Measurements from ENCODE around the gene MYBPH.

The MYBPH gene

GRCh38 chr1:203161703-203162102 lies 13.9 kb downstream of the MYBPH start:
- no peak overlapping the region for H3K9ac ChIP-seq (ENCODE audit: low read length)
- no peaks in the 10 kb centered on the region for H3K79me1 ChIP-seq (ENCODE audit: low read length)
- no peak overlapping the region for H2BK120ac ChIP-seq (ENCODE audit: low read depth, low read length)
- no peak overlapping the region for H3K56ac ChIP-seq (ENCODE audit: low read length)
- no peak overlapping the region for H2BK15ac ChIP-seq (replicated peaks; ENCODE audit: low read depth)
- no CpG with 5 or more reads among the region's 11 CpGs for WGBS (ENCODE audit: extremely low coverage, insufficient coverage, low lambda C conversion rate)
- no peak overlapping the region for H4K8ac ChIP-seq (ENCODE audit: low read depth, low read length)
- H3K4me2 ChIP-seq (ENCODE audit: low read length) = no peak overlapping the region
- H3K18ac ChIP-seq (ENCODE audit: low read length) = no peak overlapping the region
- no peak overlapping the region for H4K5ac ChIP-seq (ENCODE audit: low read length)
- H3K4ac ChIP-seq (ENCODE audit: low read depth, low read length) = no peak overlapping the region
- H2BK5ac ChIP-seq (ENCODE audit: low read length) = no peak overlapping the region
- H3K27me3 ChIP-seq (ENCODE audit: insufficient read depth, low read length, poor library complexity) = no peaks in the 10 kb centered on the region
- no peaks in the 10 kb centered on the region for H3K79me2 ChIP-seq (ENCODE audit: control insufficient read depth, insufficient read depth, low read length)
- peaks cover 2% of the 10 kb centered on the region for H3K36me3 ChIP-seq (ENCODE audit: control insufficient read depth, insufficient read depth, low read length)
- no peak overlapping the region for H2AK5ac ChIP-seq (ENCODE audit: low read length)
- no peak overlapping the region for H3K4me3 ChIP-seq (ENCODE audit: low read length)
- no peak overlapping the region for H3K27ac ChIP-seq (ENCODE audit: low read depth, low read length)
- no peak overlapping the region for H3K23ac ChIP-seq (ENCODE audit: low read length)
- H3K4me1 ChIP-seq (ENCODE audit: control insufficient read depth, low read depth, low read length) = no peaks in the 10 kb centered on the region
- DNase-seq = no peak

DNA sequence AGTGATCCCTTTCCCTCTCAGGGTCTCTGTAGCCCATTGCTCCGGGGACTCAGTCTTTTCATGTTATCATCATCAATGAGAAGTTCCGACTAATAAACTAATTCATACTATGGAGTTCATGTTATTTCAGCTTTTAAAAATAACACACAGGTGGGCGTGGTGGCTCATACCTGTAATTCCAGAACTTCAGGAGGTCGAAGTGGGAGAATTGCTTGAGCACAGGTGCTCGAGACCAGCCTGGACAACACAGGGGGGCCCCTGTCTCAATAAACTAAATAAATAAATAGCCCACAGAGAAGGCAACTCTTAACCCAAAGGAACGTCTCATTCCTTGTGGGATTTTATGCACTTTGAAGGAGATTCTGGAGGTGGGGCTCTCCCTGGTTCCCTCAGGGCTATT lies 14.5 kb downstream of the MYBPH start:
- H3K9ac ChIP-seq (ENCODE audit: low read length) = no peak overlapping the region
- peaks cover 3% of the 10 kb centered on the region for H3K4me1 ChIP-seq (ENCODE audit: control insufficient read depth, low read depth, low read length)
- peaks cover 2% of the 10 kb centered on the region for H3K36me3 ChIP-seq (ENCODE audit: control insufficient read depth, insufficient read depth, low read length)
- no peak overlapping the region for H3K23ac ChIP-seq (ENCODE audit: low read length)
- WGBS (ENCODE audit: extremely low coverage, insufficient coverage, low lambda C conversion rate) = no CpG with 5 or more reads among the region's 6 CpGs
- H3K4ac ChIP-seq (ENCODE audit: low read depth, low read length) = no peak overlapping the region
- H3K27ac ChIP-seq (ENCODE audit: low read depth, low read length) = no peak overlapping the region
- DNase-seq = no peak
- H2BK15ac ChIP-seq (replicated peaks; ENCODE audit: low read depth) = no peak overlapping the region
- no peak overlapping the region for H4K5ac ChIP-seq (ENCODE audit: low read length)
- no peak overlapping the region for H2AK5ac ChIP-seq (ENCODE audit: low read length)
- H3K79me2 ChIP-seq (ENCODE audit: control insufficient read depth, insufficient read depth, low read length) = no peaks in the 10 kb centered on the region
- no peak overlapping the region for H3K4me2 ChIP-seq (ENCODE audit: low read length)
- H3K4me3 ChIP-seq (ENCODE audit: low read length) = no peak overlapping the region
- H3K56ac ChIP-seq (ENCODE audit: low read length) = no peak overlapping the region
- H2BK120ac ChIP-seq (ENCODE audit: low read depth, low read length) = no peak overlapping the region
- H3K18ac ChIP-seq (ENCODE audit: low read length) = no peak overlapping the region
- no peaks in the 10 kb centered on the region for H3K79me1 ChIP-seq (ENCODE audit: low read length)
- no peaks in the 10 kb centered on the region for H3K27me3 ChIP-seq (ENCODE audit: insufficient read depth, low read length, poor library complexity)
- no peak overlapping the region for H2BK5ac ChIP-seq (ENCODE audit: low read length)
- no peak overlapping the region for H4K8ac ChIP-seq (ENCODE audit: low read depth, low read length)

DNA sequence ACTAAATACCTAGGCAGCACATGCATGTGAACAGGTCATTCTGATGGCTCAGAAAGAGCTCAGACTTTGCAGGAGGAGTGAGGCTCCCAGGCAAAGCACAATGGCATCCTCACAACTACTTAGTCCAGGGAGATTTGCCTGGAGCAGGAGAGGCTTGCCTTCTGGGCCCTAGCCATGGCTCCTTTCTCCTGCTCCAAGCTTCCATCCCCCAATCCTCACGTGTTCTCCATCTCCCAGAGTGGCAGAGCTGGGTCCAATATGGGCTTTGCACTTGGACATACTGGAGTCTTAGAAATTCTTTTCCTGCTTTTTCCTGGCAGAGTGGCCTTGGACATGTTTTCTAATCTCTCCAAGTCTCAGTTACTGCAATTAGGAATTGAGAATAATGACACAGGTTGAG lies 15.8 kb downstream of the MYBPH start:
- Histone ChIP-seq H2BK5ac (ENCODE audit: low read length) (no peak overlapping the region), H3K18ac (ENCODE audit: low read length) (no peak overlapping the region), H4K5ac (ENCODE audit: low read length) (no peak overlapping the region), H2BK15ac (replicated peaks; ENCODE audit: low read depth) (no peak overlapping the region), H3K79me2 (ENCODE audit: control insufficient read depth, insufficient read depth, low read length) (no peaks in the 10 kb centered on the region), H4K8ac (ENCODE audit: low read depth, low read length) (no peak overlapping the region), H3K56ac (ENCODE audit: low read length) (no peak overlapping the region), H3K27me3 (ENCODE audit: insufficient read depth, low read length, poor library complexity) (no peaks in the 10 kb centered on the region), H3K4ac (ENCODE audit: low read depth, low read length) (no peak overlapping the region), H3K23ac (ENCODE audit: low read length) (no peak overlapping the region), H3K4me1 (ENCODE audit: control insufficient read depth, low read depth, low read length) (peaks cover 12% of the 10 kb centered on the region), H3K36me3 (ENCODE audit: control insufficient read depth, insufficient read depth, low read length) (peaks cover 2% of the 10 kb centered on the region), H3K9ac (ENCODE audit: low read length) (no peak overlapping the region), H3K4me3 (ENCODE audit: low read length) (no peak overlapping the region), H2AK5ac (ENCODE audit: low read length) (no peak overlapping the region), H2BK120ac (ENCODE audit: low read depth, low read length) (no peak overlapping the region), H3K79me1 (ENCODE audit: low read length) (no peaks in the 10 kb centered on the region), H3K4me2 (ENCODE audit: low read length) (no peak overlapping the region), H3K27ac (ENCODE audit: low read depth, low read length) (no peak overlapping the region)
- WGBS (ENCODE audit: extremely low coverage, insufficient coverage, low lambda C conversion rate) = no CpG with 5 or more reads among the region's 1 CpG
- DNase-seq = no peak

DNA sequence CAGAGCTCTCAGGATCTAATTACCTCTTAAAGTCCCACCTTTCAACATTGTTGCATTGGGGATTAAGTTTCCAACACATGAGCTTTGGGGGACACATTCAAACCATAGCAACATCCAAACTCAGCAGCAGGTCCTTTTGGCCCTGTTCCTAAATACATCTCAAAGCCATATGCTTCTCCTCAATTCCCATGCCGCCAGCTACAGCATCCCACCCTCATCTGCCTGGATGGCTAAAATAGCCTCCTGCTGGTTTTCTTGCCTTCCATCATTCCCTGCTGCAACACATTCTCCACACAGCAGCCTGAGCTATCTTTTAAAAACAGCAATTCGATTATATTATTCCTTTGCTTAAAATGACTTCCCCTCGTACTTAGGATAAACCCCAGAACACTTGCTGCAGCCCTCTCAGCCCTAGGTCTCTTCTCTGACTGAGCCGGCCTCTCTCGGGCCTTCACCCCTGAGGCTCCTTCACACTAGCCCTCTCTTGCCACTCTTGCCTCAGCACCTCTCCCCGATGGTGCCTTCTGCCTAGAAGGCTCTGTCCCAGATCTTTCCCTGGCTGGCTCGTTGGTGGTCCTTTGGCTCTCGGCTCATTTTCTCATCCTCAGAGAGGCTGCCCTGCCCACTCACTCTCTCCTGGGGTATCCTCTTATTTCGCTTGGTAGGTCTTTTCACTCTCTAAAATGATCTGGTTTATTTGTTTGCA lies 16.5 kb downstream of the MYBPH start:
- no peak overlapping the region for H3K4me2 ChIP-seq (ENCODE audit: low read length)
- no CpG with 5 or more reads among the region's 9 CpGs for WGBS (ENCODE audit: extremely low coverage, insufficient coverage, low lambda C conversion rate)
- H3K23ac ChIP-seq (ENCODE audit: low read length) = no peak overlapping the region
- no peak for DNase-seq
- H3K79me2 ChIP-seq (ENCODE audit: control insufficient read depth, insufficient read depth, low read length) = no peaks in the 10 kb centered on the region
- no peak overlapping the region for H2BK120ac ChIP-seq (ENCODE audit: low read depth, low read length)
- H2AK5ac ChIP-seq (ENCODE audit: low read length) = no peak overlapping the region
- no peak overlapping the region for H3K56ac ChIP-seq (ENCODE audit: low read length)
- H3K9ac ChIP-seq (ENCODE audit: low read length) = no peak overlapping the region
- no peaks in the 10 kb centered on the region for H3K79me1 ChIP-seq (ENCODE audit: low read length)
- H2BK15ac ChIP-seq (replicated peaks; ENCODE audit: low read depth) = no peak overlapping the region
- no peaks in the 10 kb centered on the region for H3K27me3 ChIP-seq (ENCODE audit: insufficient read depth, low read length, poor library complexity)
- no peak overlapping the region for H4K8ac ChIP-seq (ENCODE audit: low read depth, low read length)
- H3K36me3 ChIP-seq (ENCODE audit: control insufficient read depth, insufficient read depth, low read length) = peaks cover 2% of the 10 kb centered on the region
- no peak overlapping the region for H2BK5ac ChIP-seq (ENCODE audit: low read length)
- no peak overlapping the region for H3K4me3 ChIP-seq (ENCODE audit: low read length)
- H3K4ac ChIP-seq (ENCODE audit: low read depth, low read length) = no peak overlapping the region
- no peak overlapping the region for H3K18ac ChIP-seq (ENCODE audit: low read length)
- H3K4me1 ChIP-seq (ENCODE audit: control insufficient read depth, low read depth, low read length) = peaks cover 18% of the 10 kb centered on the region
- H3K27ac ChIP-seq (ENCODE audit: low read depth, low read length) = no peak overlapping the region
- no peak overlapping the region for H4K5ac ChIP-seq (ENCODE audit: low read length)

DNA sequence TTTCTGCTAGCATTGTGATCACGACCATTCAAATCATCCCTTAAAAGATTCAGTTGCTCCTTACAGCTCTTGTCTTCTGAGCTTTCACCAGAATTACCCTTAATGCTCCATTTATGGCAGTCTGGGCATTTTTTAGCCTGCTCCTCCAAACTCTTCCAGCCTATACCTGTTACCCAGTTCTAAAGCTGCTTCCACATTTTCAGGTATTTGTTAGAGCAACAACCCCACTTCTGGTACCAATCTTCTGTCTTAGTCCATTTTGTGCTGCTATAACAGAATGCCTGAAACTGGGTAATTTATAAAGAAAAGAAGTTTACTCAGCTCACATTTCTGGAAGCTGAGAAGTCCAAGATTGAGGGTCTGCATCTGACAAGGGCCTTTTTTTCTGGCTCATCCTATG lies 17.2 kb downstream of the MYBPH start:
- no peak overlapping the region for H2BK15ac ChIP-seq (replicated peaks; ENCODE audit: low read depth)
- H4K5ac ChIP-seq (ENCODE audit: low read length) = no peak overlapping the region
- no peaks in the 10 kb centered on the region for H3K79me1 ChIP-seq (ENCODE audit: low read length)
- no peak overlapping the region for H3K4me2 ChIP-seq (ENCODE audit: low read length)
- no peak overlapping the region for H3K23ac ChIP-seq (ENCODE audit: low read length)
- H3K36me3 ChIP-seq (ENCODE audit: control insufficient read depth, insufficient read depth, low read length) = peaks cover 2% of the 10 kb centered on the region
- no peak overlapping the region for H2BK5ac ChIP-seq (ENCODE audit: low read length)
- no peak overlapping the region for H3K4me3 ChIP-seq (ENCODE audit: low read length)
- H3K18ac ChIP-seq (ENCODE audit: low read length) = no peak overlapping the region
- no peak overlapping the region for H3K4ac ChIP-seq (ENCODE audit: low read depth, low read length)
- H2AK5ac ChIP-seq (ENCODE audit: low read length) = no peak overlapping the region
- H3K27me3 ChIP-seq (ENCODE audit: insufficient read depth, low read length, poor library complexity) = no peaks in the 10 kb centered on the region
- no peak overlapping the region for H3K9ac ChIP-seq (ENCODE audit: low read length)
- no CpG with 5 or more reads among the region's 1 CpG for WGBS (ENCODE audit: extremely low coverage, insufficient coverage, low lambda C conversion rate)
- no peak overlapping the region for H3K27ac ChIP-seq (ENCODE audit: low read depth, low read length)
- DNase-seq = no peak
- no peaks in the 10 kb centered on the region for H3K79me2 ChIP-seq (ENCODE audit: control insufficient read depth, insufficient read depth, low read length)
- no peak overlapping the region for H3K56ac ChIP-seq (ENCODE audit: low read length)
- H2BK120ac ChIP-seq (ENCODE audit: low read depth, low read length) = no peak overlapping the region
- peaks cover 22% of the 10 kb centered on the region for H3K4me1 ChIP-seq (ENCODE audit: control insufficient read depth, low read depth, low read length)
- no peak overlapping the region for H4K8ac ChIP-seq (ENCODE audit: low read depth, low read length)

- H3K36me3 ChIP-seq (ENCODE audit: control insufficient read depth, insufficient read depth, low read length) = peaks cover 2% of the 10 kb centered on the region
- no peak overlapping the region for H3K4me3 ChIP-seq (ENCODE audit: low read length)
- H2BK120ac ChIP-seq (ENCODE audit: low read depth, low read length) = no peak overlapping the region
- H3K27ac ChIP-seq (ENCODE audit: low read depth, low read length) = no peak overlapping the region
- H3K79me2 ChIP-seq (ENCODE audit: control insufficient read depth, insufficient read depth, low read length) = no peaks in the 10 kb centered on the region
- DNase-seq = no peak
- H3K56ac ChIP-seq (ENCODE audit: low read length) = peak overlapping the region; percentile 44
- no peak overlapping the region for H3K4ac ChIP-seq (ENCODE audit: low read depth, low read length)
- H2BK15ac ChIP-seq (replicated peaks; ENCODE audit: low read depth) = no peak overlapping the region
- H3K23ac ChIP-seq (ENCODE audit: low read length) = no peak overlapping the region
- no peaks in the 10 kb centered on the region for H3K27me3 ChIP-seq (ENCODE audit: insufficient read depth, low read length, poor library complexity)
- no peak overlapping the region for H2BK5ac ChIP-seq (ENCODE audit: low read length)
- WGBS (ENCODE audit: extremely low coverage, insufficient coverage, low lambda C conversion rate) = no CpG with 5 or more reads among the region's 1 CpG
- peaks cover 37% of the 10 kb centered on the region for H3K4me1 ChIP-seq (ENCODE audit: control insufficient read depth, low read depth, low read length)
- H3K4me2 ChIP-seq (ENCODE audit: low read length) = no peak overlapping the region
- no peak overlapping the region for H4K5ac ChIP-seq (ENCODE audit: low read length)
- no peaks in the 10 kb centered on the region for H3K79me1 ChIP-seq (ENCODE audit: low read length)
- no peak overlapping the region for H3K18ac ChIP-seq (ENCODE audit: low read length)
- H4K8ac ChIP-seq (ENCODE audit: low read depth, low read length) = no peak overlapping the region
- no peak overlapping the region for H2AK5ac ChIP-seq (ENCODE audit: low read length)
- no peak overlapping the region for H3K9ac ChIP-seq (ENCODE audit: low read length)
These were observed 19.3 kb downstream of the MYBPH start for GRCh38 chr1:203156280-203156679.
